HEK293 (cell line): Measurements from ENCODE around the gene SLC12A1.

ENCODE experiments used
- ATF2 ChIP-seq: fragments of 450-650 bp; formaldehyde crosslinking; IDR thresholded peaks from 2 replicates; pipeline ENCODE4 v1.5.1; 2016; ENCODE audit warnings: missing biosample characterization, missing genetic modification characterization, low read depth
- CTCF ChIP-seq: fragments of 450-650 bp; formaldehyde crosslinking; IDR thresholded peaks from 2 replicates; pipeline ENCODE4 v1.5.1; 2016; ENCODE audit warnings: missing biosample characterization, missing genetic modification characterization
- GLIS2 ChIP-seq: fragments of 450-650 bp; formaldehyde crosslinking; IDR thresholded peaks from 2 replicates; pipeline ENCODE4 v1.5.1; 2016; ENCODE audit warnings: missing biosample characterization, missing genetic modification characterization
- PRDM1 ChIP-seq: fragments of 450-650 bp; formaldehyde crosslinking; IDR thresholded peaks from 2 replicates; pipeline ENCODE4; 2016; ENCODE audit warnings: missing biosample characterization, missing genetic modification characterization
- REST ChIP-seq: fragments of 450-650 bp; formaldehyde crosslinking; IDR thresholded peaks from 2 replicates; pipeline ENCODE4 v1.5.1; 2016; ENCODE audit warnings: missing biosample characterization, missing genetic modification characterization
- SCRT2 ChIP-seq: fragments of 450-650 bp; formaldehyde crosslinking; IDR thresholded peaks from 2 replicates; pipeline ENCODE4 v1.5.1; 2016; ENCODE audit warnings: missing biosample characterization, missing genetic modification characterization
- ZBTB20 ChIP-seq: fragments of 450-650 bp; formaldehyde crosslinking; IDR thresholded peaks from 2 replicates; pipeline ENCODE4 v1.5.1; 2016; ENCODE audit warnings: missing biosample characterization, missing genetic modification characterization
- ZEB2 ChIP-seq: fragments of 450-650 bp; formaldehyde crosslinking; IDR thresholded peaks from 2 replicates; pipeline ENCODE4 v1.5.1; 2016; ENCODE audit warnings: missing biosample characterization, missing genetic modification characterization
- ZFHX2 ChIP-seq: fragments of 450-650 bp; formaldehyde crosslinking; conservative IDR thresholded peaks from 2 replicates; pipeline ENCODE4 v1.5.1; 2016; ENCODE audit warnings: missing biosample characterization, missing genetic modification characterization
- ZNF292 ChIP-seq: fragments of 450-650 bp; formaldehyde crosslinking; IDR thresholded peaks from 2 replicates; pipeline ENCODE4 v1.5.1; 2016; ENCODE audit warnings: low read depth, missing biosample characterization, missing genetic modification characterization, borderline replicate concordance
- ZNF549 ChIP-seq: fragments of 450-650 bp; IDR thresholded peaks from 2 replicates; pipeline ENCODE4 v1.5.1; 2018; ENCODE audit warnings: missing biosample characterization, missing genetic modification characterization, mild to moderate bottlenecking, inconsistent platforms, moderate library complexity
- ZNF639 ChIP-seq: fragments of 450-650 bp; formaldehyde crosslinking; IDR thresholded peaks from 2 replicates; pipeline ENCODE4 v1.5.1; 2016; ENCODE audit warnings: missing biosample characterization, missing genetic modification characterization
- ZNF843 ChIP-seq: fragments of 450-650 bp; formaldehyde crosslinking; IDR thresholded peaks from 2 replicates; pipeline ENCODE4 v1.5.1; 2016; ENCODE audit warnings: missing biosample characterization, missing genetic modification characterization

GRCh38 chr15:48325400-48325799 is 119.3 kb downstream of the SLC12A1 start:
- TF ChIP-seq CTCF (tag by site-specific recombination), result no peak
- TF ChIP-seq ZEB2, result no peak
- TF ChIP-seq ZNF549, result no peak
- TF ChIP-seq ATF2, result no peak
- no peak for TF ChIP-seq ZBTB20 (tag by site-specific recombination)
- TF ChIP-seq ZNF843 (tag by site-specific recombination), result no peak
- TF ChIP-seq PRDM1, result no peak
- TF ChIP-seq REST, result no peak
- TF ChIP-seq GLIS2 (tag by site-specific recombination), result no peak
- TF ChIP-seq ZFHX2 (tag by site-specific recombination), result no peak
- TF ChIP-seq ZNF292, result no peak
- TF ChIP-seq SCRT2 (tag by site-specific recombination), result no peak
- no peak for TF ChIP-seq ZNF639
